Measurements from ENCODE around the gene ZNF423.

Gene ZNF423

GRCh38 chr16:49440156-49441065 is 415.5 kb downstream of the ZNF423 start:
- H3K36me3 ChIP-seq (ENCODE audit: control insufficient read depth, insufficient read depth, low read length), result no peaks in the 10 kb centered on the region
- TF ChIP-seq, protein P1, sequence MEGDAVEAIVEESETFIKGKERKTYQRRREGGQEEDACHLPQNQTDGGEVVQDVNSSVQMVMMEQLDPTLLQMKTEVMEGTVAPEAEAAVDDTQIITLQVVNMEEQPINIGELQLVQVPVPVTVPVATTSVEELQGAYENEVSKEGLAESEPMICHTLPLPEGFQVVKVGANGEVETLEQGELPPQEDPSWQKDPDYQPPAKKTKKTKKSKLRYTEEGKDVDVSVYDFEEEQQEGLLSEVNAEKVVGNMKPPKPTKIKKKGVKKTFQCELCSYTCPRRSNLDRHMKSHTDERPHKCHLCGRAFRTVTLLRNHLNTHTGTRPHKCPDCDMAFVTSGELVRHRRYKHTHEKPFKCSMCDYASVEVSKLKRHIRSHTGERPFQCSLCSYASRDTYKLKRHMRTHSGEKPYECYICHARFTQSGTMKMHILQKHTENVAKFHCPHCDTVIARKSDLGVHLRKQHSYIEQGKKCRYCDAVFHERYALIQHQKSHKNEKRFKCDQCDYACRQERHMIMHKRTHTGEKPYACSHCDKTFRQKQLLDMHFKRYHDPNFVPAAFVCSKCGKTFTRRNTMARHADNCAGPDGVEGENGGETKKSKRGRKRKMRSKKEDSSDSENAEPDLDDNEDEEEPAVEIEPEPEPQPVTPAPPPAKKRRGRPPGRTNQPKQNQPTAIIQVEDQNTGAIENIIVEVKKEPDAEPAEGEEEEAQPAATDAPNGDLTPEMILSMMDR (IDR thresholded peaks at IDR 0.05; ENCODE audit: insufficient read depth, low read length, poor library complexity, severe bottlenecking), result peak; percentile 37
- H3K4me3 ChIP-seq (replicated peaks; ENCODE audit: low read depth, low read length), result no peak overlapping the region
- no peaks in the 10 kb centered on the region for H3K27me3 ChIP-seq (replicated peaks; ENCODE audit: control insufficient read depth, insufficient read depth, low read length)
- no peak for DNase-seq (ENCODE audit: extremely low read depth, insufficient read length)

DNA sequence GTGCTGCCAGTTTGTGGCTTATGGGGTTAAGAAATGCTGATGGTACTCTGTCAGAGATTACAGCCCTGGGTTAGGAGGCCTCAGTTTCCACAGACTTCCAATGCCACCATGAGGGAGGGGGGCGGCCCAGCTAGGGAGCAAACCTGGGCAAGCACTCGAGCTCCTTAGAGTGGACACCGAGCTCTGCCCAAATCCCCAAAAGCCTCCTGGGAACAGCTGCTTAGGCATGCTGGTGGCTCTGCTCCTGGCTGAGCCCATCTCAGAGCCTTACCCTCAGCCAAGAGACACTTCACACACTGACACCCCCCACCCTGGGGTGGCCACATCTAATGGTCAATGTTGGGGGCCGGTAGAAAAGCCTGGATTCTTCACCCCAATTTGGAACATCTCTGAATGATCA is 416.2 kb downstream of the ZNF423 start:
- DNase-seq (ENCODE audit: extremely low read depth, insufficient read length), result no peak
- TF ChIP-seq, protein P1 (IDR thresholded peaks at IDR 0.05; ENCODE audit: insufficient read depth, low read length, poor library complexity, severe bottlenecking), result no peak
- Histone ChIP-seq H3K4me3 (replicated peaks; ENCODE audit: low read depth, low read length) (no peak overlapping the region), H3K36me3 (ENCODE audit: control insufficient read depth, insufficient read depth, low read length) (no peaks in the 10 kb centered on the region), H3K27me3 (replicated peaks; ENCODE audit: control insufficient read depth, insufficient read depth, low read length) (no peaks in the 10 kb centered on the region)

DNA sequence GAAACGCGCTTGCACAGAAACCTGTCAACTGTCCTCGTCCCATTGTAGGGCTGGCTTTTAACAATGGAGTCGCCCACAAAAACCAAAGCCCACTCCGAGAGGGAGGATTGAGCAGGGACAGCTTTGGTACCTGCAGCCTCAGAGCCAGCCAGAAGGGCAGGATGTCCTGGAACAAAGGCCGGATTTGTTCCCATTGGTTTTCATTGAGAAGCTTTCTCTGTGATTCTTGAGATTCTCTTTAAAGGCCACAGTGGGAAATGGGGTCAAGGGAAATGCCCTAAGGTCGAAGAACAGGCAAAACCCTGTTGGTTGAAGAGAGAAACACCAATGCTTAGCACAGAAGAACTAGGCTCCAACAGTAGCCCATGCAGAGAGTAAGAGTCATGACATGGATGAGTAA is 416.9 kb downstream of the ZNF423 start:
- DNase-seq (ENCODE audit: extremely low read depth, insufficient read length), result no peak
- Histone ChIP-seq H3K27me3 (replicated peaks; ENCODE audit: control insufficient read depth, insufficient read depth, low read length) (no peaks in the 10 kb centered on the region), H3K4me3 (replicated peaks; ENCODE audit: low read depth, low read length) (no peak overlapping the region), H3K36me3 (ENCODE audit: control insufficient read depth, insufficient read depth, low read length) (no peaks in the 10 kb centered on the region)
- TF ChIP-seq, protein P1 (IDR thresholded peaks at IDR 0.05; ENCODE audit: insufficient read depth, low read length, poor library complexity, severe bottlenecking), result no peak
